GM23338 (cell line): ENCODE data around the gene SOX15. TPM values are rescaled to one million over a fixed set of nuclear protein-coding genes. Genes with fewer than 3 reads are reported as not detected.

Source experiments
- ATAC-seq: fragments of 200-7000 bp; cut with Tn5 transposase; 3 replicates; pipeline ENCODE4 v1.9.1; 2020
- DNase-seq: peaks from one replicate; pipeline ENCODE4 v3.0.0-alpha.2; 2015; ENCODE audit warnings: low spot score
- H2AFZ ChIP-seq: fragments of 200-600 bp; sonication (generic); 2 replicates; pipeline ENCODE4 v1.8.0; 2016; ENCODE audit warnings: antibody characterized with exemption, mild to moderate bottlenecking, moderate library complexity
- H3F3A ChIP-seq: fragments of 200-600 bp; sonication (generic); replicated peaks from 2 replicates; pipeline ENCODE4 v1.8.0; 2017; ENCODE audit warnings: antibody characterized with exemption, mixed run types, low read depth
- H3K27ac ChIP-seq: fragments of 200-600 bp; sonication (generic); 2 replicates; pipeline ENCODE4 v1.6.1; 2016; ENCODE audit warnings: low read depth
- H3K27me3 ChIP-seq: fragments of 200-600 bp; sonication (generic); 2 replicates; pipeline ENCODE4 v1.8.0; 2016; ENCODE audit warnings: mild to moderate bottlenecking, mixed run types, moderate library complexity; ENCODE audit not compliant: insufficient read depth
- H3K36me3 ChIP-seq: fragments of 200-600 bp; sonication (generic); 2 replicates; pipeline ENCODE4 v1.8.0; 2016; ENCODE audit warnings: mild to moderate bottlenecking; ENCODE audit not compliant: insufficient read depth
- H3K4me1 ChIP-seq: fragments of 200-600 bp; sonication (generic); 2 replicates; pipeline ENCODE4 v1.8.0; 2016; ENCODE audit warnings: mild to moderate bottlenecking, moderate library complexity; ENCODE audit not compliant: insufficient read depth
- H3K4me2 ChIP-seq: fragments of 200-600 bp; sonication (generic); 2 replicates; pipeline ENCODE4 v1.7.1; 2017; ENCODE audit warnings: mixed run types
- H3K4me3 ChIP-seq: fragments of 200-600 bp; sonication (generic); 2 replicates; pipeline ENCODE4 v1.6.1; 2016; ENCODE audit warnings: mixed run types
- H3K79me2 ChIP-seq: fragments of 200-600 bp; sonication (generic); replicated peaks from 2 replicates; pipeline ENCODE4 v1.8.0; 2017; ENCODE audit warnings: mild to moderate bottlenecking; ENCODE audit not compliant: insufficient read depth
- H3K9me2 ChIP-seq: fragments of 200-600 bp; sonication (generic); 2 replicates; pipeline ENCODE4 v1.8.0; 2017; ENCODE audit not compliant: insufficient read depth
- H4K20me1 ChIP-seq: fragments of 200-600 bp; sonication (generic); replicated peaks from 2 replicates; pipeline ENCODE4 v1.8.0; 2017; ENCODE audit warnings: mild to moderate bottlenecking; ENCODE audit not compliant: insufficient read depth
- H3K27ac Mint-ChIP-seq: 2 replicates; pipeline ENCODE4 v1.8.0; 2020; ENCODE audit warnings: inconsistent platforms, mild to moderate bottlenecking, moderate library complexity, mixed read lengths
- H3K27me3 Mint-ChIP-seq: 3 replicates; pipeline ENCODE4 v1.8.0; 2022; ENCODE audit warnings: low read depth, mild to moderate bottlenecking, moderate library complexity, mixed read lengths, inconsistent platforms; ENCODE audit not compliant: insufficient read depth, poor library complexity
- H3K36me3 Mint-ChIP-seq: 3 replicates; pipeline ENCODE4 v1.8.0; 2021; ENCODE audit warnings: low read depth, mild to moderate bottlenecking, inconsistent platforms, moderate library complexity, mixed read lengths
- H3K4me1 Mint-ChIP-seq: 3 replicates; pipeline ENCODE4 v1.8.0; 2020; ENCODE audit warnings: mild to moderate bottlenecking, inconsistent platforms, mixed read lengths
- H3K4me3 Mint-ChIP-seq: 3 replicates; pipeline ENCODE4 v1.8.0; 2021; ENCODE audit warnings: moderate library complexity, mild to moderate bottlenecking, inconsistent platforms, mixed read lengths
- H3K9me3 Mint-ChIP-seq: 3 replicates; pipeline ENCODE4 v1.8.0; 2020; ENCODE audit warnings: moderate library complexity, mild to moderate bottlenecking, inconsistent platforms, mixed read lengths
- CREB1 ChIP-seq: fragments of 250-450 bp; sonication (Bioruptor Pico); IDR thresholded peaks from 2 replicates; pipeline ENCODE4 v1.5.0; 2020; ENCODE audit warnings: low read depth, mild to moderate bottlenecking, moderate library complexity
- CTCF ChIP-seq, 2 experiments: fragments of 200-600 bp in 1 of 2; sonication (generic) in 1 of 2; conservative IDR thresholded peaks; 2 replicates each; pipeline versions ENCODE4 v1.5.1 to v1.6.1; 2016 to 2017; ENCODE audit warnings: antibody characterized with exemption in 2 of 2, low read depth in 2 of 2, mild to moderate bottlenecking in 2 of 2, moderate library complexity in 1 of 2
- POLR2AphosphoS5 ChIP-seq: IDR thresholded peaks from 2 replicates; pipeline ENCODE4 v1.6.1; 2016; ENCODE audit warnings: antibody characterized with exemption, low read depth
- ZNF114 ChIP-seq: fragments of 250-450 bp; sonication (Bioruptor Pico); IDR thresholded peaks from 2 replicates; pipeline ENCODE4 v1.5.0; 2020; ENCODE audit warnings: mild to moderate bottlenecking, moderate library complexity
- polyA plus RNA-seq: library from polyadenylated mRNA; unstranded; fragments of >200 nt; fragmentation: Nextera tagmentation; extraction: Ambion mirVana; gene quantifications from 2 replicates; pipeline ENCODE4 v1.2.1, GENCODE V29; 2016
- total RNA-seq: library from RNA; depleted of rRNA; stranded (reverse); fragments of >200 nt; shearing (Covaris generic); gene quantifications from 2 replicates; pipeline ENCODE4 v1.2.3, GENCODE V29; 2014

SOX15 gene
- total and polyA plus RNA-seq, 2 experiments from 2014 or later: 29.9 to 43.0 TPM

GRCh38 chr17:7614425-7615264 is 24.8 kb upstream of the SOX15 start, which contains the start of gene FXR2:
TSS of gene FXR2 (minus strand) at chr17:7614897. CDS start at chr17:7614532, 365 bp downstream.
- peak within 1 kb of the TSS; percentile 98 for H3K27ac Mint-ChIP-seq
- TF ChIP-seq CTCF (conservative IDR thresholded peaks at IDR 0.05; ENCODE audit: low read depth in 2 of 2) (peak; percentile 24 to 67; a peak in 3 of 4 replicates), CREB1 (CRISPR knock-in tag) (peak; percentile 55; the same call in 1 of the 2 replicates), ZNF114 (CRISPR knock-in tag) (no peak), POLR2AphosphoS5 (peak; percentile 65)
- H2AFZ ChIP-seq: peak within 1 kb of the TSS; percentile 74

GRCh38 chr17:7613769-7614424 is 24.0 kb upstream of the SOX15 start:
- H3K4me1 Mint-ChIP-seq: peaks cover 17% of the 10 kb centered on the region

More at GRCh38 chr17:7614425-7615264, 24.8 kb upstream of the SOX15 start, which contains the start of gene FXR2:
- peaks cover 43% of the 10 kb centered on the region for H3K79me2 ChIP-seq
- DNase-seq: peak; percentile 100
- no peaks in the 10 kb centered on the region for H3K9me2 ChIP-seq
- peaks cover 14% of the 10 kb centered on the region for H3K36me3 Mint-ChIP-seq
- peak; percentile 93 for ATAC-seq
- H3K27me3 ChIP-seq: no peaks in the 10 kb centered on the region; the same call in 1 of the 2 replicates
- peaks cover 10% of the 10 kb centered on the region for H3K27me3 Mint-ChIP-seq
- peaks cover 26% of the 10 kb centered on the region for H3K4me1 ChIP-seq
- H4K20me1 ChIP-seq: peaks cover 35% of the 10 kb centered on the region
- peaks cover 17% of the 10 kb centered on the region for H3K4me1 Mint-ChIP-seq
- H3K36me3 ChIP-seq: no peaks in the 10 kb centered on the region
- H3K4me2 ChIP-seq: peak within 1 kb of the TSS; percentile 97
- peak within 1 kb of the TSS; percentile 90 for H3K4me3 ChIP-seq
- H3K27ac ChIP-seq: 0 out of 2 replicates have a peak within 1 kb of the TSS, but pooled peaks have one; percentile 50
- H3K4me3 Mint-ChIP-seq: peak within 1 kb of the TSS; percentile 80
- no peaks in the 10 kb centered on the region; the same call in 2 of the 3 replicates for H3K9me3 Mint-ChIP-seq
- peaks cover 23% of the 10 kb centered on the region; the same call in 1 of the 2 replicates for H3F3A ChIP-seq

More at GRCh38 chr17:7613769-7614424, 24.0 kb upstream of the SOX15 start:
- TF ChIP-seq CTCF (conservative IDR thresholded peaks at IDR 0.05; ENCODE audit: low read depth in 2 of 2): peak in 1 of 2 experiments; percentile 20; a peak in 1 of 4 replicates
- no peak for TF ChIP-seq ZNF114 (CRISPR knock-in tag)
- H3K9me2 ChIP-seq: no peaks in the 10 kb centered on the region
- Mint-ChIP-seq H3K9me3 (no peaks in the 10 kb centered on the region; the same call in 2 of the 3 replicates), H3K27ac (peak overlapping the region; percentile 18), H3K4me3 (peak overlapping the region; percentile 80), H3K27me3 (peaks cover 11% of the 10 kb centered on the region), H3K36me3 (peaks cover 14% of the 10 kb centered on the region)
- H3K4me1 ChIP-seq: peaks cover 26% of the 10 kb centered on the region
- H3K4me3 ChIP-seq: peak overlapping the region; percentile 90
- H3K27me3 ChIP-seq: no peaks in the 10 kb centered on the region; the same call in 1 of the 2 replicates
- H3K27ac ChIP-seq: 0 out of 2 replicates have a peak overlapping the region, but pooled peaks have one; percentile 50
- peaks cover 35% of the 10 kb centered on the region for H4K20me1 ChIP-seq
- peaks cover 23% of the 10 kb centered on the region; the same call in 1 of the 2 replicates for H3F3A ChIP-seq
- H2AFZ ChIP-seq: peak overlapping the region; percentile 28; the same call in 1 of the 2 replicates
- no peaks in the 10 kb centered on the region for H3K36me3 ChIP-seq
- ATAC-seq: no peak; the same call in 2 of the 3 replicates
- H3K79me2 ChIP-seq: peaks cover 49% of the 10 kb centered on the region
- H3K4me2 ChIP-seq: peak overlapping the region; percentile 97
- peak; percentile 17 for DNase-seq
